WTC11 (cell line): ENCODE data around the gene PRELID1. TPM values are rescaled to one million over a fixed set of nuclear protein-coding genes. Genes with fewer than 3 reads are reported as not detected.
A peak's percentile ranks its signal among the peaks of the same experiment; 100 is the strongest.

Experiments used
- ATAC-seq: fragments of 200-7000 bp; cut with Tn5 transposase; 2 replicates; pipeline ENCODE4 v1.10.0; 2021; ENCODE audit warnings: mild to moderate bottlenecking, moderate library complexity
- CTCF ChIA-PET: fragments of 300-600 bp; sonication (Branson Sonifier 250); formaldehyde crosslinking; loops from one replicate; lab custom pipeline; 2021; ENCODE audit warnings: antibody characterized with exemption; lab: Charles Lee
- POLR2A ChIA-PET: fragments of 350-600 bp; sonication (Branson Sonifier 250); formaldehyde crosslinking; loops from one replicate; lab custom pipeline; 2021; ENCODE audit warnings: antibody characterized with exemption; lab: Charles Lee
- DNase-seq: peaks from one replicate; pipeline ENCODE4 v3.0.0; 2021; ENCODE audit warnings: low spot score
- H3K27ac Mint-ChIP-seq: 2 replicates; pipeline ENCODE4 v1.8.0; 2021; ENCODE audit warnings: mixed read lengths
- H3K27me3 Mint-ChIP-seq: 2 replicates; pipeline ENCODE4 v1.8.0; 2021; ENCODE audit warnings: low read depth, mild to moderate bottlenecking, moderate library complexity, mixed read lengths
- H3K36me3 Mint-ChIP-seq: 2 replicates; pipeline ENCODE4 v1.8.0; 2021; ENCODE audit warnings: mixed read lengths
- H3K4me1 Mint-ChIP-seq: 2 replicates; pipeline ENCODE4 v1.8.0; 2022; ENCODE audit warnings: mixed read lengths
- H3K4me3 Mint-ChIP-seq: 2 replicates; pipeline ENCODE4 v1.8.0; 2021; ENCODE audit warnings: mild to moderate bottlenecking, moderate library complexity, mixed read lengths
- H3K9me3 Mint-ChIP-seq: 2 replicates; pipeline ENCODE4 v1.8.0; 2021; ENCODE audit warnings: mixed read lengths
- AFF4 ChIP-seq: sonication (generic); formaldehyde crosslinking; IDR thresholded peaks from 2 replicates; pipeline ENCODE4 v1.8.1; 2023; ENCODE audit warnings: mild to moderate bottlenecking, missing genetic modification reagents, borderline replicate concordance
- CREB1 ChIP-seq: sonication (generic); formaldehyde crosslinking; IDR thresholded peaks from 2 replicates; pipeline ENCODE4 v1.8.0; 2023; ENCODE audit warnings: mild to moderate bottlenecking, missing genetic modification reagents
- CREM ChIP-seq: sonication (generic); formaldehyde crosslinking; IDR thresholded peaks from 2 replicates; pipeline ENCODE4 v1.8.1; 2022; ENCODE audit warnings: mild to moderate bottlenecking, missing genetic modification reagents, moderate library complexity
- E2F4 ChIP-seq: sonication (generic); formaldehyde crosslinking; IDR thresholded peaks from 2 replicates; pipeline ENCODE4 v1.8.1; 2022; ENCODE audit warnings: low read depth, mild to moderate bottlenecking, moderate library complexity, missing genetic modification reagents, borderline replicate concordance
- FOXP1 ChIP-seq: sonication (generic); formaldehyde crosslinking; IDR thresholded peaks from 2 replicates; pipeline ENCODE4 v1.8.0; 2022; ENCODE audit warnings: missing genetic modification reagents, mild to moderate bottlenecking, moderate library complexity, borderline replicate concordance
- FOXP4 ChIP-seq: sonication (generic); formaldehyde crosslinking; IDR thresholded peaks from 2 replicates; pipeline ENCODE4 v1.8.0; 2022; ENCODE audit warnings: mild to moderate bottlenecking, missing genetic modification reagents
- IRF2 ChIP-seq: sonication (generic); formaldehyde crosslinking; IDR thresholded peaks from 2 replicates; pipeline ENCODE4 v1.8.0; 2022; ENCODE audit warnings: low read depth, missing genetic modification reagents, borderline replicate concordance
- JAZF1 ChIP-seq: fragments of 250-450 bp; sonication (Bioruptor Pico); IDR thresholded peaks from 2 replicates; pipeline ENCODE4 v1.9.0; 2021; ENCODE audit warnings: moderate library complexity, mild to moderate bottlenecking, inconsistent platforms
- MYBL2 ChIP-seq: sonication (generic); formaldehyde crosslinking; IDR thresholded peaks from 2 replicates; pipeline ENCODE4 v1.8.1; 2023; ENCODE audit warnings: mild to moderate bottlenecking, moderate library complexity, missing genetic modification reagents
- NFYB ChIP-seq: sonication (generic); formaldehyde crosslinking; conservative IDR thresholded peaks from 2 replicates; pipeline ENCODE4 v1.8.0; 2022; ENCODE audit warnings: low read depth, missing genetic modification reagents
- NR1H2 ChIP-seq: sonication (generic); formaldehyde crosslinking; IDR thresholded peaks from 2 replicates; pipeline ENCODE4 v1.9.0; 2021; ENCODE audit warnings: mild to moderate bottlenecking, moderate library complexity, missing genetic modification reagents
- OVOL2 ChIP-seq: fragments of 250-450 bp; sonication (Bioruptor Pico); IDR thresholded peaks from 2 replicates; pipeline ENCODE4 v1.9.0; 2021; ENCODE audit warnings: mild to moderate bottlenecking, borderline replicate concordance
- PRRX2 ChIP-seq: fragments of 250-450 bp; sonication (Bioruptor Pico); IDR thresholded peaks from 2 replicates; pipeline ENCODE4 v1.8.0; 2021; ENCODE audit warnings: mild to moderate bottlenecking
- TEAD4 ChIP-seq: sonication (generic); formaldehyde crosslinking; IDR thresholded peaks from 2 replicates; pipeline ENCODE4 v1.8.0; 2022; ENCODE audit warnings: mild to moderate bottlenecking, missing genetic modification reagents
- ZNF138 ChIP-seq: sonication (generic); formaldehyde crosslinking; conservative IDR thresholded peaks from 2 replicates; pipeline ENCODE4 v1.8.1; 2022; ENCODE audit warnings: mild to moderate bottlenecking, moderate library complexity, missing genetic modification reagents
- total RNA-seq: library from RNA; stranded (reverse); gene quantifications from 3 replicates; pipeline ENCODE4 v1.2.3, GENCODE V29; 2021
- TF ChIP-seq, protein P1 (sequence below): sonication (generic); formaldehyde crosslinking; IDR thresholded peaks from 2 replicates; pipeline ENCODE4 v1.8.0; 2022; ENCODE audit warnings: mild to moderate bottlenecking, missing genetic modification reagents
- TF ChIP-seq, protein P2 (sequence below): fragments of 200-600 bp; IDR thresholded peaks from 2 replicates; pipeline ENCODE4 v1.8.0; 2022; ENCODE audit warnings: antibody characterized with exemption
- TF ChIP-seq, protein P3 (sequence below): sonication (generic); formaldehyde crosslinking; IDR thresholded peaks from 2 replicates; pipeline ENCODE4 v1.8.0; 2023; ENCODE audit warnings: mild to moderate bottlenecking, missing genetic modification reagents
- TF ChIP-seq, protein P4 (sequence below): fragments of 250-450 bp; sonication (Bioruptor Pico); IDR thresholded peaks from 2 replicates; pipeline ENCODE4 v1.8.0; 2021; ENCODE audit warnings: mild to moderate bottlenecking
- TF ChIP-seq, protein P5 (sequence below): fragments of 250-450 bp; sonication (Bioruptor Pico); conservative IDR thresholded peaks from 2 replicates; pipeline ENCODE4 v1.9.0; 2021; ENCODE audit warnings: mild to moderate bottlenecking

The PRELID1 gene
- total RNA-seq, 1 experiment from 2014 or later = 273 TPM

- TF ChIP-seq AFF4 (CRISPR knock-in tag) (no peak), FOXP4 (CRISPR knock-in tag) (no peak), FOXP1 (CRISPR knock-in tag) (no peak), CREM (CRISPR knock-in tag) (no peak), NR1H2 (CRISPR knock-in tag) (no peak), OVOL2 (CRISPR knock-in tag) (no peak), TEAD4 (CRISPR knock-in tag) (no peak), NFYB (no peak), ZNF138 (no peak), PRRX2 (CRISPR knock-in tag) (no peak), JAZF1 (CRISPR knock-in tag) (no peak)
- TF ChIP-seq, protein P1, sequence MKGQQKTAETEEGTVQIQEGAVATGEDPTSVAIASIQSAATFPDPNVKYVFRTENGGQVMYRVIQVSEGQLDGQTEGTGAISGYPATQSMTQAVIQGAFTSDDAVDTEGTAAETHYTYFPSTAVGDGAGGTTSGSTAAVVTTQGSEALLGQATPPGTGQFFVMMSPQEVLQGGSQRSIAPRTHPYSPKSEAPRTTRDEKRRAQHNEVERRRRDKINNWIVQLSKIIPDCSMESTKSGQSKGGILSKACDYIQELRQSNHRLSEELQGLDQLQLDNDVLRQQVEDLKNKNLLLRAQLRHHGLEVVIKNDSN (CRISPR knock-in tag) = no peak
Measured at GRCh38 chr5:177335701-177336065, 32.1 kb downstream of the PRELID1 start (continued).

GRCh38 chr5:177336112-177336511 lies 32.5 kb downstream of the PRELID1 start:
- H3K27ac Mint-ChIP-seq = peak overlapping the region; percentile 97
- ATAC-seq = peak; percentile 5
- no peaks in the 10 kb centered on the region for H3K27me3 Mint-ChIP-seq
- H3K9me3 Mint-ChIP-seq = no peaks in the 10 kb centered on the region
- H3K36me3 Mint-ChIP-seq = peaks cover 57% of the 10 kb centered on the region
- H3K4me3 Mint-ChIP-seq = no peak overlapping the region
- ChIA-PET CTCF (interaction anchor here (0.6 to 2.5 kb wide), 18 partner anchors 8 to 165 kb away, joined by 3 to 23 read pairs (median 4); partner anchors contain the start of gene LMAN2), POLR2A (interaction anchor here (0.9 to 1.1 kb wide), 2 partner anchors 27 to 37 kb away, joined by 3 to 4 read pairs; no protein-coding TSS in a partner anchor)
- no peak for DNase-seq
- peaks cover 41% of the 10 kb centered on the region for H3K4me1 Mint-ChIP-seq
- TF ChIP-seq, protein P2, sequence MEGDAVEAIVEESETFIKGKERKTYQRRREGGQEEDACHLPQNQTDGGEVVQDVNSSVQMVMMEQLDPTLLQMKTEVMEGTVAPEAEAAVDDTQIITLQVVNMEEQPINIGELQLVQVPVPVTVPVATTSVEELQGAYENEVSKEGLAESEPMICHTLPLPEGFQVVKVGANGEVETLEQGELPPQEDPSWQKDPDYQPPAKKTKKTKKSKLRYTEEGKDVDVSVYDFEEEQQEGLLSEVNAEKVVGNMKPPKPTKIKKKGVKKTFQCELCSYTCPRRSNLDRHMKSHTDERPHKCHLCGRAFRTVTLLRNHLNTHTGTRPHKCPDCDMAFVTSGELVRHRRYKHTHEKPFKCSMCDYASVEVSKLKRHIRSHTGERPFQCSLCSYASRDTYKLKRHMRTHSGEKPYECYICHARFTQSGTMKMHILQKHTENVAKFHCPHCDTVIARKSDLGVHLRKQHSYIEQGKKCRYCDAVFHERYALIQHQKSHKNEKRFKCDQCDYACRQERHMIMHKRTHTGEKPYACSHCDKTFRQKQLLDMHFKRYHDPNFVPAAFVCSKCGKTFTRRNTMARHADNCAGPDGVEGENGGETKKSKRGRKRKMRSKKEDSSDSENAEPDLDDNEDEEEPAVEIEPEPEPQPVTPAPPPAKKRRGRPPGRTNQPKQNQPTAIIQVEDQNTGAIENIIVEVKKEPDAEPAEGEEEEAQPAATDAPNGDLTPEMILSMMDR = no peak
- TF ChIP-seq CREB1 (no peak), IRF2 (CRISPR knock-in tag) (no peak), MYBL2 (CRISPR knock-in tag) (no peak), E2F4 (CRISPR knock-in tag) (no peak)
- TF ChIP-seq, protein P3, sequence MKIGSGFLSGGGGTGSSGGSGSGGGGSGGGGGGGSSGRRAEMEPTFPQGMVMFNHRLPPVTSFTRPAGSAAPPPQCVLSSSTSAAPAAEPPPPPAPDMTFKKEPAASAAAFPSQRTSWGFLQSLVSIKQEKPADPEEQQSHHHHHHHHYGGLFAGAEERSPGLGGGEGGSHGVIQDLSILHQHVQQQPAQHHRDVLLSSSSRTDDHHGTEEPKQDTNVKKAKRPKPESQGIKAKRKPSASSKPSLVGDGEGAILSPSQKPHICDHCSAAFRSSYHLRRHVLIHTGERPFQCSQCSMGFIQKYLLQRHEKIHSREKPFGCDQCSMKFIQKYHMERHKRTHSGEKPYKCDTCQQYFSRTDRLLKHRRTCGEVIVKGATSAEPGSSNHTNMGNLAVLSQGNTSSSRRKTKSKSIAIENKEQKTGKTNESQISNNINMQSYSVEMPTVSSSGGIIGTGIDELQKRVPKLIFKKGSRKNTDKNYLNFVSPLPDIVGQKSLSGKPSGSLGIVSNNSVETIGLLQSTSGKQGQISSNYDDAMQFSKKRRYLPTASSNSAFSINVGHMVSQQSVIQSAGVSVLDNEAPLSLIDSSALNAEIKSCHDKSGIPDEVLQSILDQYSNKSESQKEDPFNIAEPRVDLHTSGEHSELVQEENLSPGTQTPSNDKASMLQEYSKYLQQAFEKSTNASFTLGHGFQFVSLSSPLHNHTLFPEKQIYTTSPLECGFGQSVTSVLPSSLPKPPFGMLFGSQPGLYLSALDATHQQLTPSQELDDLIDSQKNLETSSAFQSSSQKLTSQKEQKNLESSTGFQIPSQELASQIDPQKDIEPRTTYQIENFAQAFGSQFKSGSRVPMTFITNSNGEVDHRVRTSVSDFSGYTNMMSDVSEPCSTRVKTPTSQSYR = no peak
- TF ChIP-seq, protein P1 (CRISPR knock-in tag) = no peak
- TF ChIP-seq, protein P4, sequence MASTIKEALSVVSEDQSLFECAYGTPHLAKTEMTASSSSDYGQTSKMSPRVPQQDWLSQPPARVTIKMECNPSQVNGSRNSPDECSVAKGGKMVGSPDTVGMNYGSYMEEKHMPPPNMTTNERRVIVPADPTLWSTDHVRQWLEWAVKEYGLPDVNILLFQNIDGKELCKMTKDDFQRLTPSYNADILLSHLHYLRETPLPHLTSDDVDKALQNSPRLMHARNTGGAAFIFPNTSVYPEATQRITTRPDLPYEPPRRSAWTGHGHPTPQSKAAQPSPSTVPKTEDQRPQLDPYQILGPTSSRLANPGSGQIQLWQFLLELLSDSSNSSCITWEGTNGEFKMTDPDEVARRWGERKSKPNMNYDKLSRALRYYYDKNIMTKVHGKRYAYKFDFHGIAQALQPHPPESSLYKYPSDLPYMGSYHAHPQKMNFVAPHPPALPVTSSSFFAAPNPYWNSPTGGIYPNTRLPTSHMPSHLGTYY (CRISPR knock-in tag) = no peak
- TF ChIP-seq, protein P5, sequence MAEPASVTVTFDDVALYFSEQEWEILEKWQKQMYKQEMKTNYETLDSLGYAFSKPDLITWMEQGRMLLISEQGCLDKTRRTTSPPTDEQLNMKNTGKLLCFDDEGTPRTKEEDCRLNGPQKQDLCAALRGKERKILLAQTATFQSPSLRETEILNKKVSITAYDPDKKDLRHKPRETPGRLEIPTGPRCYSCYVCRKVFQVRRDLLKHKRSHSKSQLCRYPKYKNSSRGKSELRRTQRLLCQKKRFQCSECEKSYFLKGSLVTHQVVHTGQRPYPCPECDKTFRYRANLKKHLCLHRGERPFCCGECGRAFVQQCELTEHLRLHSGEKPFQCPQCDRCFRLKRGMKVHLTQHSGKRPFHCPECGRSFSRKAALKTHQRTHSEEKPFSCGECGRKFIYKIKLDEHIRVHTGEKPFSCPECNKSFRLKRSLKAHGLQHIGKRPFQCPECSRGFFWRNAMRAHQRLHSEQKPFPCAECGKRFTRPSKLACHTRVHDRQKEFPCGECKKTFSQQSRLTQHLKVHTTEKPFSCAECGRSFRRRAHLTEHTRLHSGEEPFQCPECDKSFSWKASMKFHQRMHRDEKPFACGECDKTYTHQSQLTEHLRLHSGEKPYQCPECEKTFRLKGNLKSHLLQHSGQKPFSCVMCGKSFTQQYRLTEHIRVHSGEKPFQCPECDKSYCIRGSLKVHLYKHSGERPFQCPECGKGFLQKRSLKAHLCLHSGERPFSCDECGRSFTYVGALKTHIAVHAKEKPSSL = no peak
